ENCODE data around the gene GLI3.

DNA sequence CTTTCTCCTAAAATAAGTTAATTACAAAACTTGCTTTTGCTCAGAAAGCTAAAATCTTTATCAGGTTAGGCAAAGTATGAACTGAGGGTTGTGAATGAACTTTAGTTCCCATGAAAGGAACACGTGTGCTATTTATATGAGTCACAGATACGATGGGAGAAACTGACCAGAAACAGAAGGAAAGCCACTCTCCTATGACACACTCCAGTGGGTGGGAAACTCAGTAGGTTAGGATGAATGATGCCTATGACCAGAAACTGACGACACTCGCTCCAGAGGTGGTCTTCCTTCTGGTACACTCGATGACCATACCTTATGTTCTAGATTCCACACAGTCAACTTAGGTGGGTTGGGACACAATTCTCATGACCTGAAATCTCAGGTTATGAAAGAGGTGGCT is 318.4 kb downstream of the GLI3 start:
- TF ChIP-seq EZH2phosphoT487 (IDR thresholded peaks at IDR 0.05; ENCODE audit: insufficient read depth, low read depth) (no peak), EZH2 (IDR thresholded peaks at IDR 0.05; ENCODE audit: insufficient read depth, poor library complexity, severe bottlenecking) (no peak)

Data from GM23248 (cell line).